D341Med (cell line): ENCODE results near the gene ATG7.

Experiments used
- DNase-seq: peaks from one replicate; pipeline ENCODE4 v3.0.0; 2012; ENCODE audit warnings: low spot score

The ATG7 gene

DNA sequence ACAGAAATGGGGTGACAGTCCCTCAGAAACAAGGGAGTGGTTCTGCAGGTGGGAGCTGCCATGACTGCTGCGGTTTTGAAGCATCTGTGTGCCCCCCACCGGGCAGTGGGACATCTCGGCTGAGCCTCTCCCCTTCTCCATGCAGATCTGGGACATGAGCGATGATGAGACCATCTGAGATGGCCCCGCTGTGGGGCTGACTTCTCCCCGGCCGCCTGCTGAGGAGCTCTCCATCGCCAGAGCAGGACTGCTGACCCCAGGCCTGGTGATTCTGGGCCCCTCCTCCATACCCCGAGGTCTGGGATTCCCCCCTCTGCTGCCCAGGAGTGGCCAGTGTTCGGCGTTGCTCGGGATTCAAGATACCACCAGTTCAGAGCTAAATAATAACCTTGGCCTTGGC, 282.5 kb downstream of the ATG7 start:
- no peak for DNase-seq

DNA sequence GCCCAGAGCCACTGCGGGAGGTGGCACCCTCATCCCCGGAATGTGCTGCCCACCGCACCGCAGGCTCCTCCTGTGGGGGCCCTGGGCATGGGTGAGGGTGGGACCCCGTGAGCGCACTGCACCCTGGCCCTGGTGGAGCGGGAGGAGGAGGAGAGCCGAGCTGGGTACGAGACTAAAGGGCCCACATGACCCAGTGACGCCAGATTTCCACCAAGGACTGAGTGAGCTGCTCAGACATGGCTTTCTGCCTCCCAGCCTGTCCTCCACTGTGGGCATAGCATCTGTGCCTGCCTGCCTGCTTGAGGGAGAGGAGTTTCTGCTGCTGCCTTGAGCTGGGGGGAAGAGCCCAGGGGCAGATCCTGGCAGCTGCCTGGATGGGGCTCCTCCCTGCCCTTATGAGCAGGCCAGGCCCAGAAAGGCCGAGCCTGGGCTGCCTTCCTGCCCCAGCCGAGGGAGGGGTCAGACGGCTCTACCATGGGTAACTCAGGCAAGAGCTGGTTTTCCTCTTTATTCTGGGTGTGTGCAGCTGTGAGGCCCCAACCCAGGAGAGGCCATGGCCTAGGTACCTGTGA, 283.1 kb downstream of the ATG7 start:
- DNase-seq = no peak

DNA sequence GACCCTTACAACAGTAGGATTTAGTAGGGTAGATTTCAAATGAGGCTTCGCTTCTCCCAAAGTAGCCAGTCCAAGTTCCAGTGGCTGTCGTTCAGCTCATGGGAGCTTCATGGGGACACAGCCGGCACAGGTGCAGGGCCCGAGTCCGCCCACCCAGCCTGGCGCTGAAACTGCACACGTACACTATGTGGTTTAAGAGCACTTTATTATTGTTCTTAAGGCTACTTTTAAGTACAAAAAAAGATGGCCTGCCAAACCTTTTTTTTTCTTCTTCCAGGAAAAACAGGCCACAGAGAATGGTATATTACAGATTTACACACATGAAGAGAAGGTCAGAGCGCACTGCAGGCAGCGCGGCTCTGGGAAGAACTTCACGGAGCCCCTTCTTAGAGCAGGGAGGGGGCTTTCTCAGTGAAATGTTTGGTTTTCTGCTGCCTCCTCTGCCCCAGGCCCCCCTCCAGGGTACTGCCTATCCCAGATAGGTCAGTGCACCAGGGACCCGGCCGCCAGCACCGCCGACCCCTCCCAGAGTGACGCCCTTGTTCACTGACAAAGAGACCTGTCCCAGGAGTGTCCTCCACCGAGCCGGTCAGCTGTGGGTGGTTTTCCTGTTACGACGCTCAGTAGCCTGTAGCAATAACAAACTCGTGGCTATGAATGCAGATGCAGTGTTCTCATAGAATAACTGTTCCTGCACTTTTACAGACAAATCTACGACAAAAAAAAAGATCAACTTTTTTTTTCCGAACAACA, 283.9 kb downstream of the ATG7 start:
- no peak for DNase-seq

GRCh38 chr3:11556851-11557644, 284.9 kb downstream of the ATG7 start:
- DNase-seq = no peak

DNA sequence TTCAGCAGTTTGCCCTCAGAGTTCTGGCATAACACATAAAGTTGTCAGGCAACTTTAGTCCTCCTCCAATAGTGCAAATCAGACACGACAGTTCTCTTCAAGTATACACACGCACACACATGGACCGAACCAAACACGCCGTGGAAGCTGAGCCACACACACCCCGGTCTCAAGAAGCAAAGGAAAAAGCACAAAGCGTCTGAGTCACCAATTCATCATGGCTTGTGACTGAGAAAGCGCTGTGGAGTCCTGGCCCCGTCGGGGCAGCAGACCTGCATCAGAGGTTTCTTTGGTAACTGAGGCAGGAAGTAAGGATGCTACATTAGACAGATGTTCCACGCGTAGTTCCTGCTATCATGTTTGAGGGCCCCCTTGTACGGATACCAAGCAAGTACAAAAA, 285.8 kb downstream of the ATG7 start:
- no peak for DNase-seq

DNA sequence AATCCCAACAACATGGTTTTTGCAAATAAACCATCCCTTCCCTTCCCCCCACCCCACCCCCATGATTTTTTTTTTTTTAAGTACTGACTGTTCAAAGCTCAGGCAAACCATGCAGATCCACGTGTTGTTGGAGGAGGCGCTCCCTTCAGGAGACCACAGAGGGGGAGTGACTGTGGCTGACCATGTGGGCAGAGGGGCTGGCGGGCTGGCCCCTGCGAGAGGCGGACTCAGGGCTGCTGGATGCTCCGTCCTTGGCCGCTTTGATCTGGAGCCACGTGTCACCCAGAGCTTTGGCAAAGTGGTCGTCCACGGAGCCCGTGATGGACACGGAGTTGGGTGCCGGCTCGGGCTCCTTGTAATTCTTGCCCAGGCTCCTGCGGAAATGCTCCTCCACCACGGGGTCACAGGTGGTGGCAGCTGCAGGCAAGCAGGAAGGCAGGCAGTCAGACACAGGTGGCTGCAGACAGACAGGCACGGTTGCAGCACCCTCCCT, 286.3 kb downstream of the ATG7 start:
- DNase-seq = no peak

GRCh38 chr3:11558918-11559815, 287.0 kb downstream of the ATG7 start:
- no peak for DNase-seq

GRCh38 chr3:11559816-11560633, 287.8 kb downstream of the ATG7 start:
- no peak for DNase-seq

DNA sequence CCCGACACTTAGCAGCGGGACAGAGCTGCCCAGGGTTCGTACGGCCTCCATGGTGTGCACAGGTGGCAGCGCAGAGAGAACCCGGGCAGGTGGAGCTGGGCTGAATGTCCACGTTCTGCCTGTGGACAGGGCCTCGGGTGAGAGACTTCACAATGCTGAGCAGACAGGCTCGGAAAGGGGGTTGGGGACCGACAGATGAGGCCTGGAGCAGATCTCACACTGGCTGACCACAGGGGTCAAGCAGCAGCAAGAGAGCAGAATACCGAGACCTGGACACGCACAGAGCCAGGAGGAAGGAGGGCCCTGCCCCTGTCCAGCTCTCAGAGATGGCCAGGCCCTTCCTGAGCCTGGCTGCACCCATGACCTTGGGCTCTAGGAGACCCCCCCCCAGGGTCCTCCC, 288.5 kb downstream of the ATG7 start:
- no peak for DNase-seq

DNA sequence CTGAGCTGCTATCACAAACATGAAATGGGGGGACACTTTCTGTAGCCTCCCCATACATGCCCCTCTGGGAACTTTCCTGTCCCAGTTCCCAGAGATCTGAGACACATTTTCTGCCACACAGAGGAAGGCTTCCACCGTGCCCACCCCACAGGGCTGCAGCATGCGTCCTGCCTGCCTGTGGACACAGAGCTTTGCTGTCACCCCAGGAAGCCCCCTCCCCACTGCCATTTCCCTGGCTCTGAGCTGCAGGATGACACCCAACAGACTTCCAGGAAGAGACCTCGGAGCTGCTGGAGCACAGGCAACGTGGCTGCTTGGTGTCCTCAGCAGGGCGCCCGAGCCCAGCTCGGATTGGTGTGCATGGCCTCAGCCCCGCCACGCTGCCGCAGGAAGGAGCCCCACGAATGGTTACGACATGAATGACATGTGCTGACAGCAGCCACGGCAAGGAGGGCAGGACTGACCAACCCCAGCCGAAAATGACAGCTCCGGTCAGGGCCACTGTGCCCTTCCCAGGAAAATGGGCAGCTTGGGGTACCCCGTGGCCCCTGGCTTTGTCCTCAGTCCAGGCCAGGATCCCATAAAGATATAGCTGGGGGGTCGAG, 290.2 kb downstream of the ATG7 start:
- peak; percentile 29 for DNase-seq

DNA sequence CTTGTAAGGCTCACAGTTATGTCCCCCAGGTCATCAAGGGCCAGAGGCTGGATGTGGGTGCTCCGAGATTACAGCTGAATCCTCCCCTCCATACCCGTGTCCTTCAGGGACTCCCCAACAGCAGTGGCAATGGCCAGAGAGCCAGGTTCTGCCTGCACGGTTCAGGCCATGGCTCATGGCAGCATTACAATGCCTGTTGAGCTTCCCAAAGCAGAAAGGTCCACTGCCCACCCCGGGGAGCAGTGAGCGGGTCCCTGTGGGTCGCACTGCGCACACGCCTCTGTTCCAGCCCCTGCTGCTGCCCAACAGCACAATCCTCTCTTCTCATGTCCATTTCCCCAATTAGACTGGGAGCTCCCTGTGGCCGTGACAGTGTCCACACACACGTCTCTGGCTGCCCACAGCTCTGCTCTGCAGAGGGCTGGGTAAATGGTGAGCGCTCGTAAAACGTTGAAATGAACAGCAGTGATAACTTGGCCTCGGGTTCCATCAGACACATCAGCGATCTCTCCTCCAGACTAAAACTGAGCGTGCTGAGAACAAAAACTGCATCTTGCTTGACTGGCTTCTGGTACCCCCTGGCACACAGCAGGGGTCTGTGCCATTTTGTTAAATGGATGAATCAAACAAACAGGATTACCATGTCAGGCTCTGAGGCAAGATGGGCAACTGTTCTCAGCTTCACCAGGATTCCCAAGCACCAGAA, 291.1 kb downstream of the ATG7 start:
- DNase-seq = peak; percentile 25

GRCh38 chr3:11563865-11564185, 291.6 kb downstream of the ATG7 start:
- DNase-seq = no peak

GRCh38 chr3:11564577-11565001, 292.4 kb downstream of the ATG7 start:
- peak; percentile 28 for DNase-seq

DNA sequence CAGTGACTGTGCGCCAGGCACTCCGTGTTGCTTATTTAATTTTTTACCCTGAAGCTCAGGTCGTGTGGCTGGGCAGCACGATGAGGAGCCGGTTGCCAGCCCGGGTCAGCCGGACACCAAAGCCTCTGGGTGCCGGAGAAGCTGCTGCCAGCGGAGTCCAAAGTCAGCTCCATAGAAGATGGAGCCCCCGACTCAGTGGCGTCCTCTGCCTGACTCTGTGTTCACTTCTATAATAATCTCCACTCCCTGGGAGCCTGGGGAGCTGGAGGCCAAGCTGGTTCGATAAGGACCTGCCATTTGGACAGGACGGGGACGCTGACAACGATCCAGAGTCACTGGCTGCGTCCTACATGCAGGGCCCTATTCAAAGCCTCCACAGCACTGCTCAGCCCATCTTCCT, 292.9 kb downstream of the ATG7 start:
- DNase-seq = no peak

GRCh38 chr3:11565492-11565891, 293.3 kb downstream of the ATG7 start:
- no peak for DNase-seq

DNA sequence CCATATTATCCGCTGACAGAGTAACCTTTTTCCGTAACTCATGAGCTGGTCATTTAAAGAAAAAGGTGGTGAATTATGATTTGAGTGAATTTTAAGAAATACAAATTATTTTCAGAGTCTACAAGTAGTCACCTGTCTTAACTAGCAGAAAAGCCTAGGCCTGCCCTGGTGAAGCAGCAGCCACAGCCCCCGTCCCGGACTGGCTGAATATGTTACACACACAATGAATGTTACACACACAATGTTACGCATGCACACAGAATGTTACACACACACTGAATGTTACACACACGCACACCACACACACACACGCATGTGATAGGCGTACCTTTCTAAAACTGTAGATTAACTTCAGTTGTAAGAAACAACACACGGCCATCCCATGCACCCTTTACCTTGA, 293.7 kb downstream of the ATG7 start:
- DNase-seq = no peak

- DNase-seq = no peak
Observed at GRCh38 chr3:11566478-11566877, 294.3 kb downstream of the ATG7 start.

GRCh38 chr3:11566916-11567315, 294.7 kb downstream of the ATG7 start:
- no peak for DNase-seq

- no peak for DNase-seq
Observed at GRCh38 chr3:11567516-11568467, 295.6 kb downstream of the ATG7 start.
